Nephron progenitor cell (in vitro differentiated cells): Measurements from ENCODE around the gene EDNRA.
A peak's percentile ranks its signal among the peaks of the same experiment; 100 is the strongest.
"Not testable (repeated sequence)": the region's sequence is repeated elsewhere in the genome, so short reads cannot be mapped to it uniquely, and the experiment has no call there.

Experiments used
- DNase-seq: peaks from one replicate; pipeline ENCODE4 v3.0.0; 2021
- H3K27ac Mint-ChIP-seq: 2 replicates; pipeline ENCODE4 v1.8.0; 2021; ENCODE audit warnings: mild to moderate bottlenecking, moderate library complexity, mixed read lengths
- H3K27me3 Mint-ChIP-seq: 2 replicates; pipeline ENCODE4 v1.8.0; 2021; ENCODE audit warnings: mild to moderate bottlenecking, low read depth, mixed read lengths; ENCODE audit not compliant: poor library complexity
- H3K36me3 Mint-ChIP-seq: 2 replicates; pipeline ENCODE4 v1.8.0; 2021; ENCODE audit warnings: low read depth, mixed read lengths
- H3K4me1 Mint-ChIP-seq: 2 replicates; pipeline ENCODE4 v1.8.0; 2021; ENCODE audit warnings: mixed read lengths
- H3K4me3 Mint-ChIP-seq: 2 replicates; pipeline ENCODE4 v1.8.0; 2021; ENCODE audit warnings: mild to moderate bottlenecking, moderate library complexity, mixed read lengths
- H3K9me3 Mint-ChIP-seq: 2 replicates; pipeline ENCODE4 v1.8.0; 2021; ENCODE audit warnings: mild to moderate bottlenecking, moderate library complexity, mixed read lengths
- CTCF ChIP-seq: fragments of 200-600 bp; sonication (generic); IDR thresholded peaks from 2 replicates; pipeline ENCODE4 v1.5.0; 2021; ENCODE audit warnings: antibody characterized with exemption

The EDNRA gene

GRCh38 chr4:147480891-147481576 lies at the start of gene EDNRA:
Gene EDNRA (plus strand): TSS chr4:147481097. CDS start chr4:147485682, 4,585 bp downstream.
- TF ChIP-seq CTCF = no peak
- peak; percentile 71 for DNase-seq
- H3K4me3 Mint-ChIP-seq = peak within 1 kb of the TSS; percentile 94
- no peaks in the 10 kb centered on the region for H3K9me3 Mint-ChIP-seq
- H3K27me3 Mint-ChIP-seq = peaks cover 43% of the 10 kb centered on the region
- no peak within 1 kb of the TSS for H3K27ac Mint-ChIP-seq
- H3K36me3 Mint-ChIP-seq = no peaks in the 10 kb centered on the region
- peaks cover 11% of the 10 kb centered on the region for H3K4me1 Mint-ChIP-seq

- H3K4me1 Mint-ChIP-seq, DNase-seq, H3K4me3 Mint-ChIP-seq, H3K27me3 Mint-ChIP-seq, H3K36me3 Mint-ChIP-seq: not testable (repeated sequence)
- Mint-ChIP-seq H3K27ac (peak overlapping the region; percentile 50), H3K9me3 (peaks cover 54% of the 10 kb centered on the region)
Measured at GRCh38 chr4:147434370-147434769, 46.5 kb upstream of the EDNRA start.

GRCh38 chr4:147440442-147440841 lies 40.5 kb upstream of the EDNRA start:
- no peaks in the 10 kb centered on the region for H3K4me1 Mint-ChIP-seq

GRCh38 chr4:147447786-147448185 lies 33.1 kb upstream of the EDNRA start:
- no peaks in the 10 kb centered on the region for H3K36me3 Mint-ChIP-seq
- no peak for TF ChIP-seq CTCF
- no peak overlapping the region for H3K4me3 Mint-ChIP-seq
- peaks cover 4% of the 10 kb centered on the region for H3K27me3 Mint-ChIP-seq
- H3K27ac Mint-ChIP-seq = no peak overlapping the region
- no peak for DNase-seq
- H3K4me1 Mint-ChIP-seq = no peaks in the 10 kb centered on the region
- peaks cover 4% of the 10 kb centered on the region for H3K9me3 Mint-ChIP-seq

More at GRCh38 chr4:147440442-147440841, 40.5 kb upstream of the EDNRA start:
- no peak for TF ChIP-seq CTCF
- H3K36me3 Mint-ChIP-seq = no peaks in the 10 kb centered on the region
- no peak overlapping the region for H3K27ac Mint-ChIP-seq
- no peak overlapping the region for H3K4me3 Mint-ChIP-seq
- peaks cover 24% of the 10 kb centered on the region for H3K9me3 Mint-ChIP-seq
- H3K27me3 Mint-ChIP-seq = peaks cover 4% of the 10 kb centered on the region
- DNase-seq = no peak

GRCh38 chr4:147453561-147454141 lies 27.2 kb upstream of the EDNRA start:
- no peak overlapping the region for H3K4me3 Mint-ChIP-seq
- peaks cover 4% of the 10 kb centered on the region for H3K9me3 Mint-ChIP-seq
- DNase-seq = no peak
- no peaks in the 10 kb centered on the region for H3K36me3 Mint-ChIP-seq
- no peak for TF ChIP-seq CTCF
- H3K27me3 Mint-ChIP-seq = no peaks in the 10 kb centered on the region
- no peaks in the 10 kb centered on the region for H3K4me1 Mint-ChIP-seq
- peak overlapping the region; percentile 85 for H3K27ac Mint-ChIP-seq

GRCh38 chr4:147456706-147457105 lies 24.2 kb upstream of the EDNRA start:
- Mint-ChIP-seq H3K27me3 (peaks cover 5% of the 10 kb centered on the region), H3K9me3 (no peaks in the 10 kb centered on the region), H3K4me3 (no peak overlapping the region), H3K36me3 (no peaks in the 10 kb centered on the region), H3K4me1 (no peaks in the 10 kb centered on the region), H3K27ac (no peak overlapping the region)
- DNase-seq = no peak
- no peak for TF ChIP-seq CTCF
